ENCODE data around the gene RAB35. TPM values are rescaled to one million over a fixed set of nuclear protein-coding genes. Genes with fewer than 3 reads are reported as not detected.

Gene RAB35
- total RNA-seq, 1 experiment from 2014 or later = 52.8 TPM

DNA sequence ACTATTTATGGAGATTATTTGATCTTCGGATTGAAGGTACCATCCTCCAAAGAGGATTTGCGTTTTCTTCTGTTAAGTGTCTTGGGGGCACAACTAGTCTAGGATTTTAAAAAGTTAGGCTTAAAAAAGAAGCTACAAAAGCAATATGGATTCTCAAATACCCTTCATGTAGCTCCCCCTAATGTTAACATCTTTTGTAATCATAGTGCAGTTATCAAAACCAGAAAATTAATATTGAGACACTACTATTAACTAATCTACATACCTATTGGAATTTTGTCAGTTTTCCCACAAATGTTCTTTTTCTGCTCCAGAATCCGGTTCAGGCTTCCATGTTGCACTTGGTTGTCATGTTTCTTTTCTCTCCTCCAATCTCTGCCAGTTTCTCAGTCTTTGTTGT lies 65.0 kb downstream of the RAB35 start:
- ChIA-PET POLR2A (ENCODE audit: unreplicated experiment) (no interaction called here), CTCF (no interaction called here)
- H3K9me3 ChIP-seq (ENCODE audit: low read length) = no peaks in the 10 kb centered on the region
- no peak overlapping the region for H2AFZ ChIP-seq (ENCODE audit: low read length)
- H3K36me3 ChIP-seq (ENCODE audit: low read depth, low read length) = no peaks in the 10 kb centered on the region
- H4K20me1 ChIP-seq (ENCODE audit: low read length) = no peaks in the 10 kb centered on the region
- ATAC-seq (no peak), DNase-seq (no peak)
- no peaks in the 10 kb centered on the region for H3K4me1 ChIP-seq (ENCODE audit: insufficient read depth, low read length)
- H3K79me2 ChIP-seq (ENCODE audit: low read length) = no peaks in the 10 kb centered on the region
- intact Hi-C loops (cut with micrococcal nuclease) = no loop called here
- no peak overlapping the region for H3K9ac ChIP-seq (ENCODE audit: low read length)
- H3K4me3 ChIP-seq (ENCODE audit: low read length) = no peak overlapping the region
- BruUV-seq (replicated peaks) = no TSS peak
- H3K4me2 ChIP-seq (ENCODE audit: low read length) = no peak overlapping the region
- H3K27ac ChIP-seq (ENCODE audit: low read length) = no peak overlapping the region
- no peaks in the 10 kb centered on the region for H3F3A ChIP-seq (ENCODE audit: low read length, unreplicated experiment)
- no peaks in the 10 kb centered on the region for H3K27me3 ChIP-seq (ENCODE audit: low read length)
- TF ChIP-seq EZH2phosphoT487 (IDR thresholded peaks at IDR 0.05; ENCODE audit: borderline replicate concordance, low read length) (no peak), EZH2 (IDR thresholded peaks at IDR 0.05; ENCODE audit: low read length, unreplicated experiment) (no peak)
- TF ChIP-seq, protein P1, sequence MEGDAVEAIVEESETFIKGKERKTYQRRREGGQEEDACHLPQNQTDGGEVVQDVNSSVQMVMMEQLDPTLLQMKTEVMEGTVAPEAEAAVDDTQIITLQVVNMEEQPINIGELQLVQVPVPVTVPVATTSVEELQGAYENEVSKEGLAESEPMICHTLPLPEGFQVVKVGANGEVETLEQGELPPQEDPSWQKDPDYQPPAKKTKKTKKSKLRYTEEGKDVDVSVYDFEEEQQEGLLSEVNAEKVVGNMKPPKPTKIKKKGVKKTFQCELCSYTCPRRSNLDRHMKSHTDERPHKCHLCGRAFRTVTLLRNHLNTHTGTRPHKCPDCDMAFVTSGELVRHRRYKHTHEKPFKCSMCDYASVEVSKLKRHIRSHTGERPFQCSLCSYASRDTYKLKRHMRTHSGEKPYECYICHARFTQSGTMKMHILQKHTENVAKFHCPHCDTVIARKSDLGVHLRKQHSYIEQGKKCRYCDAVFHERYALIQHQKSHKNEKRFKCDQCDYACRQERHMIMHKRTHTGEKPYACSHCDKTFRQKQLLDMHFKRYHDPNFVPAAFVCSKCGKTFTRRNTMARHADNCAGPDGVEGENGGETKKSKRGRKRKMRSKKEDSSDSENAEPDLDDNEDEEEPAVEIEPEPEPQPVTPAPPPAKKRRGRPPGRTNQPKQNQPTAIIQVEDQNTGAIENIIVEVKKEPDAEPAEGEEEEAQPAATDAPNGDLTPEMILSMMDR (conservative IDR thresholded peaks at IDR 0.05; ENCODE audit: low read depth, low read length) = no peak
- no peaks in the 10 kb centered on the region for H3K9me2 ChIP-seq (replicated peaks; ENCODE audit: low read length)

DNA sequence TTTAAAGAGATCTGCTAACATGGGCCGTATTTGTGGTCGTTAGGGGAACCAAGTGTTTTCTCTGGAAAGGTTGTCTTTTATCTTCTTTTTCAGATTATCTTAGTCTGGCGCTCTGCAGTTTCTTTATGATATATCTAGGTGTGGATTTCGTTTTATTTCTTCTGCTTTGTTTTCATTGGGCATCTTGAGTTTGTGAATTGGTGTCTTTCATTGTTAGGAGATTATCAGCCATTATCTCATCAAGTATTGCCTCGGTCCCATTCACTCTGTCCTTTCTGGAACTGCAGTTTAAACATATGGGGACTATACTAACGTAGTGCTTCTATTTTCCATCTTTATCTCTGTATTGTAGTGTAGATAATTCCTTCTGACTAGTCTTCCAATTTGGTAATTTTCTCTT lies 67.1 kb downstream of the RAB35 start:
- H3K9me2 ChIP-seq (replicated peaks; ENCODE audit: low read length) = no peaks in the 10 kb centered on the region
- H3K27me3 ChIP-seq (ENCODE audit: low read length) = no peaks in the 10 kb centered on the region
- no peaks in the 10 kb centered on the region for H3K4me1 ChIP-seq (ENCODE audit: insufficient read depth, low read length)
- no peaks in the 10 kb centered on the region for H3K79me2 ChIP-seq (ENCODE audit: low read length)
- H2AFZ ChIP-seq (ENCODE audit: low read length) = no peak overlapping the region
- H3F3A ChIP-seq (ENCODE audit: low read length, unreplicated experiment) = no peaks in the 10 kb centered on the region
- H4K20me1 ChIP-seq (ENCODE audit: low read length) = no peaks in the 10 kb centered on the region
- no peaks in the 10 kb centered on the region for H3K9me3 ChIP-seq (ENCODE audit: low read length)
- H3K9ac ChIP-seq (ENCODE audit: low read length) = no peak overlapping the region
- H3K4me2 ChIP-seq (ENCODE audit: low read length) = no peak overlapping the region
- no peak overlapping the region for H3K4me3 ChIP-seq (ENCODE audit: low read length)
- no peaks in the 10 kb centered on the region for H3K36me3 ChIP-seq (ENCODE audit: low read depth, low read length)
- ChIA-PET CTCF (no interaction called here), POLR2A (ENCODE audit: unreplicated experiment) (no interaction called here)
- BruUV-seq (replicated peaks) = no TSS peak
- ATAC-seq = no peak
- H3K27ac ChIP-seq (ENCODE audit: low read length) = no peak overlapping the region
- intact Hi-C loops (cut with micrococcal nuclease) = no loop called here
- no peak for TF ChIP-seq EZH2phosphoT487 (IDR thresholded peaks at IDR 0.05; ENCODE audit: borderline replicate concordance, low read length)
- TF ChIP-seq EZH2 (IDR thresholded peaks at IDR 0.05; ENCODE audit: low read length, unreplicated experiment) = no peak
- TF ChIP-seq, protein P1 (conservative IDR thresholded peaks at IDR 0.05; ENCODE audit: low read depth, low read length) = no peak
- DNase-seq = no peak

DNA sequence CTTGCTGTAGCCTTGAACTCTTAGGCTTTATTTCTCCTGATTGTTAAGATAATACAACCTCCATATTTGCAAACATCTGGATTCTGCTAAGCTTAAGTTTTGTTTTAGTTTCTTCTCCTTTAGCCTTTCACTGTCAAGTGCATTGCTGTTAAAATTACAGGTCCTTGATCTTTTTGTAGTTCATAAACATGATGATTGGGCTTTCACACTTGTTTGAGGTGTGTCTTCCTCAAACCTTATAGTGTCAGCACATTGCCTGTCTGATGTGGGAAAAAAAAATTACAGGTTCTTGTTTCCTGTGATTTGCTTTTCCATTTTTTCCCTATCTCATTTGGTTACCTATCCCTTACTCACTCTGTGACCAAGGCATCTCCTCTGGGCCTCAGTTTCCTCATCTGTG lies 68.3 kb downstream of the RAB35 start:
- Histone ChIP-seq H3K27ac (ENCODE audit: low read length) (no peak overlapping the region), H3K9me2 (replicated peaks; ENCODE audit: low read length) (no peaks in the 10 kb centered on the region), H3F3A (ENCODE audit: low read length, unreplicated experiment) (no peaks in the 10 kb centered on the region), H3K4me3 (ENCODE audit: low read length) (no peak overlapping the region), H3K4me2 (ENCODE audit: low read length) (no peak overlapping the region), H2AFZ (ENCODE audit: low read length) (no peak overlapping the region), H3K27me3 (ENCODE audit: low read length) (no peaks in the 10 kb centered on the region), H3K36me3 (ENCODE audit: low read depth, low read length) (no peaks in the 10 kb centered on the region), H4K20me1 (ENCODE audit: low read length) (no peaks in the 10 kb centered on the region), H3K4me1 (ENCODE audit: insufficient read depth, low read length) (no peaks in the 10 kb centered on the region), H3K9me3 (ENCODE audit: low read length) (no peaks in the 10 kb centered on the region), H3K79me2 (ENCODE audit: low read length) (no peaks in the 10 kb centered on the region), H3K9ac (ENCODE audit: low read length) (no peak overlapping the region)
- DNase-seq = no peak
- no TSS peak for BruUV-seq (replicated peaks)
- ChIA-PET POLR2A (ENCODE audit: unreplicated experiment) (no interaction called here), CTCF (no interaction called here)
- TF ChIP-seq EZH2phosphoT487 (IDR thresholded peaks at IDR 0.05; ENCODE audit: borderline replicate concordance, low read length) = no peak
- TF ChIP-seq, protein P1 (conservative IDR thresholded peaks at IDR 0.05; ENCODE audit: low read depth, low read length) = no peak
- TF ChIP-seq EZH2 (IDR thresholded peaks at IDR 0.05; ENCODE audit: low read length, unreplicated experiment) = no peak
- intact Hi-C loops (cut with micrococcal nuclease) = no loop called here
- ATAC-seq = no peak
